GM18526 (cell line): ENCODE results near the gene ZNF768.

Experiments used
- POLR2A ChIP-seq: IDR thresholded peaks from 3 replicates; pipeline ENCODE4 v1.6.1; 2011; ENCODE audit not compliant: insufficient read length; ENCODE audit errors: extremely low read depth

ZNF768 gene

DNA sequence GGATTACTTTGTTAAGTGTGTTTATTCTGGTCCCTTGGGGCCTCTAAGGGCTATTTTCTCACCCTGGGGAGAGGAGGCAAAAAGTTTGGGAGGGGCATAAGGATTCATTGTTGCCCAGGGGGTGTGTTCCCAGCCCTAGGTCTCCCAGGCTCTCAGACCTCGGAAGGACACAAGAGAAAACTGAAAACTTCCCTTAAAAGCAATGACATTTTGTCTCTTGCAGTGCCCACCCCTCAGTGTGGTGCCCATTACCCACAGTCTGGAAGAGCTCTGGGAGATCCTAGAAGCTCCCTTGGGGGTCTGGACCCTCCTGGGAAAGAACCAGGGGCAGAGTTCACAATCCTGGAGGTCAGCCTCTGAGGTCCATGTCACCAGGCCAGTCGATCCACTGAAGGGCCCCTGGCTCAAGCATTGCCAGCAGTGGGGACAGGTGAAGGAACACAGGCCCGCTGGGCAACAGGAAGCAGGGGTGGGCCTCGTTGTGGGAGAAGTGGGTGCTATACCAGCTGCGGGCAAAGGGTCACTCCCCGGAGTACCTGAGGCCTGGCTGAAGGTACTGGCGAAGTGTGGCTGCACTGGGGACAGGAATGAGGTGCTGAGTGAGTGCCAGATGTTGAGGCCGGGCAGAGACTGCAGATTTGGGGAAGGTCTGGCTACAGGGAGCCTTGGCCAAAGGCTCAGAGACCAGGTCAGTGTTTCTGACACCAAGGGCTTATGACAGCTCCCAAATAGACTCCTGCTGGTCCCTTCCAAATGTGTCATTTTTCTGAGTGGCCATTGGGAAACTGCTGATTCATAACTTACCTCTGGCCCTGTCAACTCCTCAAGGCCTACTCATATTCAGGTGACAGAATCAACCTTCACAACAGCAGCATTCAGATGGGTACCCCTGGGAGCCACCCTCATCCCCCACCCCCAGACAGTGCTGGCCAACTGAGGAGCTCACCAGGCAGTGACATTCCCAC, 12.9 kb upstream of the ZNF768 start:
- TF ChIP-seq POLR2A: no peak

DNA sequence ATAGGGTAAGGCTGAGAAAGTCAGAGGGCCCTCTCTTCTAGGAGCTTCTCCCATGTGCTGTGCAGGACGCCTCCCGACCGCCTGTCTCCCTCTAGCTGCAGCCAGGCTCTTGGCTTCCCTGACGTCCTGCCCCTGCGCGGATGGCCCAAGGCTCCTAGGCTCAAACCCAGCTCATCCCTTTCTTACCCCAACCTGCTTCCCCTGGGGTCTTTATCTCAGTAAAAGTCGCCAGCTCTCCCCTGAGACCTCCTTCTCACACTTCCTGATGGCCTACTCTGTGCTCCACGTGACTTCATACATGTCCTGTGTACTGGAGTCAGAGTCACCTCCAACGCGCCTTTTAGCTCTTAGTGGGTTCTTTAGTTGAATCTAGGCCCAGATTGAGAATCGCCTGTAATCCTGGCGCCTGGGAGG, 9.4 kb upstream of the ZNF768 start:
- TF ChIP-seq POLR2A: no peak

DNA sequence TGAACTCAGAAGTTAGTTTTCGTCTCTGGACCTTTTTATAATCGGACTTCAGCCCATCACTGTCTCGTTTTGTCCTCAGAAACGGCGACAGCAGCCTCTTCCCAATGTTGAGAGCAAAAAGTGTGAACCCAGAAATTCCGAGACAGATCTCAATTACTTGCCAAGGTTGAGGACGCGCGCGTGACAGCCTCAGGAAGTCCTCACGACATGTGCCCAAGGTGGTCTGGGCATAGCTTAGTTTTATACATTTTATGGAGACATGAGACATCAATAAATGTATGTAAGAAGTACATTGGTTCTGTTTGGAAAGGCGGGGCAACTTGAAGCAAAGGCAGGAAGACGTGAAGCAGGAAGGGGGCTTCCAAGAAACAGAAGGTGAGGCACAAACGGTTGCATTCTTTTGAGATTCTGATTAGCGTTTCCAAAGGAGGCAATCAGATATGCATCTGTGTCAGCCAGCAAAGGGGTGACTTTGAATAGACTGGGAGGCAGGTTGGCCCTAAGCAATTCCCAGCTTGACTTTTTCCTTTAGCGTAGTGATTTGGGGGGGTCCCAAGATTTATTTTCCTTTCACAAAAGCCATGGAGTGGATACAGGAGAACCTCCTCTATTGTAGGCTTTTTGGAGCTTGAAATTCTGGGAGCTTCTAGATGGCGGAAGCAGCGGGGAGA, 8.9 kb upstream of the ZNF768 start:
- no peak for TF ChIP-seq POLR2A

DNA sequence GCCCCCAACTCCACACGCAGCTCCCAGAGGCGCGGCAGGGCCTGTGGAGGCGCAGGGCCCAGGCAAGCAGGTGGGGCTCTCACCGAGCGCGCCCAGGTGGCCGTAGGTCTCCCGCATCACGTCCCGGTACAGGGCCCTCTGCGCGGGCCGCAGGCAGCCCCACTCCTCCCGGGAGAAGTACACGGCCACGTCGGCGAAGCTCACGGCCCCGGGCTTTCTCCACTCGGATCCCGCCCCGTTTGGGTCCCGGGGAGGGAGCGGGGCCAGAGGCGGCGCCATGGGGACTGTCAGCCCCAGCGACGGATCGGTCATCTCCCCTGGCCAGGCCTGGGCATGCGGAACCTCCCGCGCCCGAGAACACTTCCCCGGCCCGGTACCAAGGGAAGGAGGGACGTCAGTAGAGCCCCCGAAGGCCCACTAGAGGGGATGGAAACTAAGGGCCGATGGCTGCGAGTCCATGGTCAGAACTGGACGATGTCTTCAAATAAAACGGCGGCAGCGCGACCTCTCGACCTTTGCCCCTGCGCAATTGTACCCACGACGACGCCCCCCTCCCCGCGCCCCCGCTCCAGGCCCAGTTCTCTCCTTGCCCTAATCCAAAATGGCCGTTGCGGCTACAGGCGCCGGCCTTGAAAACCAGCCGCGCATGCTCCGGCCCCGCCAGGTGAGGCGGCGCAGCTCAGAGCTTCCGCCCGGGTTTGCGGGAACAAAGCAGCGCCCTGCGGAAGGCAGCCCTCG, 8.2 kb upstream of the ZNF768 start, which contains the start of gene ZNF747:
Gene ZNF747 (minus strand): TSS at position 491 of the 738 bp plus-strand sequence. CDS start 179 bp downstream, at position 312.
- peak; percentile 81 for TF ChIP-seq POLR2A

GRCh38 chr16:30533748-30534367, 7.5 kb upstream of the ZNF768 start:
- no peak for TF ChIP-seq POLR2A

DNA sequence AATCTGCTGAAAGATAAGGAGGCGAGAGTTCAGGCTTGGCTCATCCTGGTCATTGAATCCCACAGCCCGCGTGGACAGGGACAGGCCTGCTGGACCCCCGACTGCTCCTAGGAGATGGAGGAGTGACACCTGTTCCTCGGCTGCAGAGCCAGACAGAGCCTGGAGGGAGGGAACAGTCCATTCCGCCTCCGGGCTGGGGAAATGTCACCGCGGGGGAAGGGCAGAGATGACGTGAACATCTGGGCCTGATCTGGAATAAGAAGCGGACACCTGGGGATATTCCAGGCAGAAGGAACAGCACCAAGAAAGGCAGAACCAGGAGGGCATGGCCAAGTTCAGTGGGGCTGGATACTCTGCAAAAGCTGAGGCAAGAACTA, 6.8 kb upstream of the ZNF768 start:
- TF ChIP-seq POLR2A: no peak

DNA sequence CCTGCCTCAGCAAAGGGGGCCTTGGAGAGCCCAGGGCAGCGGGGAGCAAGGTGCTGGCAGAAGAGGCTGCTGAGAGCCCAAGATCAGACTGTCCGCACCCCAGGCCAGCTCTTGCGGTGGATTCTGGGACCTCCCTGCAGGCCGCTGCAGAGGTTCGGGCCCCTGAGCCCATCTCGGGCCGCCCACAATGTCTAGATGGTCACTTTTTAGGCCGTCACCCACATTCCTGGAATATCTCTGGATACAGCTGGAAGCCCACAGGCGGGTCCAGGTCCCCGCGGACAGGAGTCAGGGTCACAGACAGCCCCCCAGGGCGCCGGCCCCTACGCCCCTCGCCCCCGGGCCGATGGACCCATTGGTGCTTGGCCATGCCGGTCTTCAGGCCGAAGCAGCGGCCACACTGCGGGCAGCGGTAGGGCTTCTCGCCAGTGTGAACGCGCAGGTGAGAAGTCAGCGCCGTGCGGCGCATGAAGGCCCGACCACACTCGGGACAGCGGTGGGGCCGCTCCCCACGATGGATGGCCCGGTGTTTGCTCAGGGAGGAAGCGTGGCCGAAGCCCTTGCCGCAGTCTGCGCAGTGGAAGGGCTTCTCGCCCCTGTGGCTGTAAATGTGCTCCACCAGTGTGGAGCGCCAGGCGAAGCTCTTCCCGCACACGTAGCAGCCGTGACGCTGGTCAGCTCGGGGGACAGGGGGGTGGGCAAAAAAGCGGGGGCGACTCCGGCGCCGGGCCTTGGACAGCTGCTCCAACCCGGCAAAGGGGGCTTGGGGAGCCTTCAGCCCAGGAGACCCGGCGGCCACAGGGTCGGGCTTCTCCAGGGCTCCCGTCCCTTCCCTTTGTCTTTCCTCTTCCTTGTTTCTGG, 6.1 kb upstream of the ZNF768 start:
- TF ChIP-seq POLR2A: no peak

DNA sequence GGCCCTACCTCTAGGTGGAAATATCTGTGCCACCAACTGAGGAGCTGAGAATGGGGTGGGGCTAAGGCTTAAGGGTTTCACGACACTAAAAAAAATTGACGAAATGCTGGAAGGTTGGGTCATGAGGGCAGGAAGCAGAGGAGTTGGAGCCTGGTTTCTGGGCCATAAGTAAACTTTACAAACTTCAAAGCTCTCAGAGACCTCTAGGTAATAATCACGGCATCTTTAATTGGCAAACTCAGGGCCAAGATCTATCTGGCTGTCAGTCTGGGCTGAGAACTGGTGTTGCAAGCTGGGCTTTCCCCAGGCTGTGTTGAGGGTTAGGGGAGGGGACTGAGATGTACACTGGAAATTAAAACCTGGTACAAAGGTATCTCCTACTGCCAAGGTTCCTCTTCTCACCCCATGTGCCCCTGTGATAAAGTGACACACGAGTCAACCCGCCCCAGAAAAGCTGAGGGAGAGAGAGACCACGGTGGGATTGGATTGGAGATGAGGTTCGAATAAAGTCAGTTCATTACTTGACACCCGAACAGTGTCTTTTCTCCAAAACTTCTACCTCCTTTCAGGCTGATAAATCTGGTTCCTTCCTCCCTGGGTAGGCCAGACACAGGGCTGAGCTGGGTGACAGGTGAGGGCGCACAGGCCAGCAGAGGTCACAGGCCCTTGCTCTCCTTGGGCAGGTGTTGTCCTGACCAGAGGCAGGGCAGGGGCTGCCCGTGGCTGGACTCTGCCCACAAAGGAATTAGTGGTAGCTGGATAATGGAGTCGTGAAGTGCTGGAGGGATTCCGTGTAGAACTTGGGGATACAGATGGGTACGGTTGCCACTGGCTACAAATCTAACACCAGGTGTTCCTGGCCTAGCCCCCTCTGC, 4.0 kb upstream of the ZNF768 start:
- TF ChIP-seq POLR2A: no peak

GRCh38 chr16:30528799-30529457, 2.6 kb upstream of the ZNF768 start:
- no peak for TF ChIP-seq POLR2A

GRCh38 chr16:30527635-30528178, 1.3 kb upstream of the ZNF768 start:
- TF ChIP-seq POLR2A: no peak

DNA sequence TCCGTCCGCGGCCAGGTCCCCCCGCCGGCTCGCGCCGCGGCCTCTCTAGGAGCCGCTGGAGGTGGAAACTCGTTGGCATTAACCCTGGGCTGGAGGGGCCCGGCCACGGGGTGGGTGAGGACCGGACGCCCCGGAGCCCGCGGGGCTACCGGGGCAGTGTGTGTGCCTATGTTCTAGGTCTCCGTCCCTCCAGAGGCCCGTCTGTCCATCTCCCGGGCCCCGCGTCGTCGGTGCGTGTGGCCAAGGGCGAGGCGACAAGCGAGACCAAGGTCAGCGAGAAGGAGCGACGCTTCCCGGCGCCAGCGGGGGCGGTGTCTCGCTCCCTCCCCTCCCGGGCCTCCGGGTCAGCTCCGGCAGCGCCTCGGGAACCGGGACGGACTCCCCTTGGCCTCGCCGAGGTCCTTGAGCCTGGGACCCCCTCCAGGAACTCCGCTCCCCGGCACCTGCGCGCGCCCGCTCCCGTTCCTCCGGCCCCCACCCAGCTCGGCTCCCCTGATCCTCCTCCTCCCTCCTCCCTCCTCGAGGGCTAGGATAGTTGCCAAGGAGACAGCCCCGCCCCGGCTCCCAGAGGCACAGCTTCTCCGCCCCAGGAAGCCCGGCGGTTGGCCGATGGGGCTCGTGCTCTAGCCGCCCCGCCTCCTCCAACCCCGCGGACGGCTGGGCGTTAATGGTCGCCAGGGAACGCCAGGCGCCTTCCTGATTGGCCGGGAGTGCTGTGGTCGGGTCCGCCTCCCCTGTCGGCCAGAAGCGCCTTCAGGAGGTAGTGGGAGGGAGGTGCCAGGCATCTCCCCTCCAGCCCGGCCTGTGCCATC, 663 bp upstream of the ZNF768 start:
- TF ChIP-seq POLR2A: peak; percentile 56

DNA sequence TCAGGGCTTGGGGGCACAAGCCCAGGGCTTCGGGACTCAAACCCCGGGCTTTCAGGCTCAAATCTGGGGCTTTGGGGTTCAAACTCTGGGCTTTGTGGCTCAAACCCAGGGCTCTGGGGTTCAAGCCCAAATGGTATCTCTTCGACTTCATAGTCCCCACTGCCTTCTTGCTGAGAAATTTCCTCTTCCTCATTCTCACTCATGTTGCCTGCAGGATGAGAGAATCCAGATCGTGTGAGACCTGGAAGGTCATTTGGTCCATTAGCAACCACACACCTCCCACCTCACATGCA, 576 bp downstream of the ZNF768 start:
- TF ChIP-seq POLR2A: no peak
